Testis (tissue), 2 donors: ENCODE data around the gene GATA2.

Experiments used
- CTCF ChIP-seq, 3 experiments: fragments of 450-650 bp in 2 of 3; fragments of 200-600 bp in 1 of 3; sonication (generic) in 1 of 3; IDR thresholded peaks; one replicate each; pipeline ENCODE4 v1.5.1; 2016 to 2019; ENCODE audit warnings: antibody characterized with exemption in 3 of 3, mild to moderate bottlenecking in 2 of 3, moderate library complexity in 1 of 3
- POLR2A ChIP-seq: fragments of 450-650 bp; IDR thresholded peaks from one replicate; pipeline ENCODE4 v1.6.1; 2017; ENCODE audit warnings: antibody characterized with exemption, mild to moderate bottlenecking, moderate library complexity

- TF ChIP-seq CTCF (IDR thresholded peaks at IDR 0.05) (no peak), POLR2A (no peak)
These were observed 23.4 kb downstream of the GATA2 start for GRCh38 chr3:128469556-128469955.
